ENCODE results near the gene PRKCE. TPM values are rescaled to one million over a fixed set of nuclear protein-coding genes. Genes with fewer than 3 reads are reported as not detected.

PRKCE gene
- total RNA-seq, 1 experiment from 2014 or later, result 14.0 TPM

- Histone ChIP-seq H3K4me1 (ENCODE audit: control insufficient read depth, insufficient read depth, low read length) (no peaks in the 10 kb centered on the region), H3K27ac (ENCODE audit: low read length) (no peak overlapping the region), H3K27me3 (ENCODE audit: control insufficient read depth, insufficient read depth, low read length) (no peaks in the 10 kb centered on the region), H3K36me3 (ENCODE audit: control insufficient read depth, insufficient read depth, low read length) (no peaks in the 10 kb centered on the region), H3K4me3 (ENCODE audit: low read depth in 2 of 2, low read length in 2 of 2) (no peak overlapping the region), H3K9me3 (ENCODE audit: control insufficient read depth, insufficient read depth, low read depth, low read length) (no peaks in the 10 kb centered on the region)
- BruUV-seq (replicated peaks), result no TSS peak
- intact Hi-C loops (cut with micrococcal nuclease; ENCODE audit: unreplicated experiment) (no loop called here), in situ Hi-C loops (cut with HindIII; ENCODE audit: low pct_unique_long_range_greater_than_20kb, low sequenced_read_pairs) (no loop called here)
- ATAC-seq (no peak), DNase-seq (ENCODE audit: low read depth, low spot score) (no peak)
- ChIA-PET POLR2A (no interaction called here), CTCF (no interaction called here)
- TF ChIP-seq REST (IDR thresholded peaks at IDR 0.05; ENCODE audit: insufficient read depth in 1 of 2, low read depth in 2 of 2, low read length in 1 of 2) (no peak), CTCF (IDR thresholded peaks at IDR 0.05) (no peak), POLR2AphosphoS5 (IDR thresholded peaks at IDR 0.05; ENCODE audit: low read depth, low read length) (no peak), TCF7L2 (IDR thresholded peaks at IDR 0.05; ENCODE audit: low read depth, low read length) (no peak), SIN3A (IDR thresholded peaks at IDR 0.05; ENCODE audit: borderline replicate concordance, insufficient read depth, low read depth, low read length) (no peak)
These were observed 364.6 kb downstream of the PRKCE start for GRCh38 chr2:46016091-46016490.

- no TSS peak for BruUV-seq (replicated peaks)
- no peak overlapping the region for H3K4me3 ChIP-seq (ENCODE audit: low read depth in 2 of 2, low read length in 2 of 2)
- no peaks in the 10 kb centered on the region for H3K27me3 ChIP-seq (ENCODE audit: control insufficient read depth, insufficient read depth, low read length)
- ChIA-PET POLR2A (interaction anchor here (0.6 kb wide), 1 partner anchor 19 kb away, joined by 6 read pairs; no protein-coding TSS in a partner anchor), CTCF (interaction anchor here (0.7 kb wide), 1 partner anchor 162 kb away, joined by 3 read pairs; no protein-coding TSS in a partner anchor)
- ATAC-seq (no peak), DNase-seq (ENCODE audit: low read depth, low spot score) (no peak)
- in situ Hi-C loops (cut with HindIII; ENCODE audit: low pct_unique_long_range_greater_than_20kb, low sequenced_read_pairs), result no loop called here
- no peaks in the 10 kb centered on the region for H3K9me3 ChIP-seq (ENCODE audit: control insufficient read depth, insufficient read depth, low read depth, low read length)
- no peaks in the 10 kb centered on the region for H3K36me3 ChIP-seq (ENCODE audit: control insufficient read depth, insufficient read depth, low read length)
- TF ChIP-seq TCF7L2 (IDR thresholded peaks at IDR 0.05; ENCODE audit: low read depth, low read length), result no peak
- no peak overlapping the region for H3K27ac ChIP-seq (ENCODE audit: low read length)
- intact Hi-C loops (cut with micrococcal nuclease; ENCODE audit: unreplicated experiment), result no loop called here
- H3K4me1 ChIP-seq (ENCODE audit: control insufficient read depth, insufficient read depth, low read length), result no peaks in the 10 kb centered on the region
These were observed 367.5 kb downstream of the PRKCE start for GRCh38 chr2:46018773-46019591.

- Histone ChIP-seq H3K27me3 (ENCODE audit: control insufficient read depth, insufficient read depth, low read length) (no peaks in the 10 kb centered on the region), H3K4me1 (ENCODE audit: control insufficient read depth, insufficient read depth, low read length) (no peaks in the 10 kb centered on the region), H3K9me3 (ENCODE audit: control insufficient read depth, insufficient read depth, low read depth, low read length) (no peaks in the 10 kb centered on the region), H3K36me3 (ENCODE audit: control insufficient read depth, insufficient read depth, low read length) (no peaks in the 10 kb centered on the region), H3K27ac (ENCODE audit: low read length) (no peak overlapping the region), H3K4me3 (ENCODE audit: low read depth in 2 of 2, low read length in 2 of 2) (no peak overlapping the region)
- in situ Hi-C loops (cut with HindIII; ENCODE audit: low pct_unique_long_range_greater_than_20kb, low sequenced_read_pairs) (no loop called here), intact Hi-C loops (cut with micrococcal nuclease; ENCODE audit: unreplicated experiment) (no loop called here)
- DNase-seq (ENCODE audit: low read depth, low spot score) (no peak), ATAC-seq (no peak)
- BruUV-seq (replicated peaks), result no TSS peak
- TF ChIP-seq POLR2AphosphoS5 (IDR thresholded peaks at IDR 0.05; ENCODE audit: low read depth, low read length) (no peak), REST (IDR thresholded peaks at IDR 0.05; ENCODE audit: insufficient read depth in 1 of 2, low read depth in 2 of 2, low read length in 1 of 2) (no peak), CTCF (IDR thresholded peaks at IDR 0.05) (no peak), TCF7L2 (IDR thresholded peaks at IDR 0.05; ENCODE audit: low read depth, low read length) (no peak), SIN3A (IDR thresholded peaks at IDR 0.05; ENCODE audit: borderline replicate concordance, insufficient read depth, low read depth, low read length) (no peak)
- CTCF ChIA-PET, result no interaction called here
- POLR2A ChIA-PET, result no interaction called here
These were observed 368.9 kb downstream of the PRKCE start for GRCh38 chr2:46020416-46020815.
